Urinary bladder (tissue), 4 donors: ENCODE results near the gene KCNIP4. TPM values are rescaled to one million over a fixed set of nuclear protein-coding genes. Genes with fewer than 3 reads are reported as not detected.
"Not testable (repeated sequence)": the region's sequence is repeated elsewhere in the genome, so short reads cannot be mapped to it uniquely, and the experiment has no call there.

ENCODE experiments used
- DNase-seq: peaks from one replicate; pipeline ENCODE4 v3.0.0-alpha.2; 2015; ENCODE audit errors: extremely low spot score
- H3K27ac ChIP-seq: one replicate; pipeline ENCODE4 v1.5.1; 2013; ENCODE audit warnings: low read depth, mild to moderate bottlenecking, moderate library complexity
- H3K36me3 ChIP-seq: one replicate; pipeline ENCODE4 v1.6.1; 2013; ENCODE audit warnings: mild to moderate bottlenecking, moderate library complexity; ENCODE audit not compliant: insufficient read depth
- H3K4me1 ChIP-seq: one replicate; pipeline ENCODE4 v1.6.1; 2013; ENCODE audit warnings: mild to moderate bottlenecking, moderate library complexity; ENCODE audit not compliant: insufficient read depth
- H3K4me3 ChIP-seq: one replicate; pipeline ENCODE4 v1.5.1; 2013; ENCODE audit warnings: low read depth, low read length
- WGBS: extraction: QIAGEN DNeasy Blood & Tissue Kit; methylation state at CpG from one replicate; pipeline ENCODE4 v1.1.7; 2013; 5-methylcytosine and 5-hydroxymethylcytosine counted together
- polyA plus RNA-seq: library from polyadenylated mRNA; stranded (reverse); fragments of 200-250 nt; gene quantifications from one replicate; pipeline ENCODE4 v1.2.3, GENCODE V29; 2013
- total RNA-seq: library from RNA; depleted of rRNA; stranded (reverse); fragments of >200 nt; gene quantifications from one replicate; pipeline ENCODE4 v1.2.3, GENCODE V29; 2014
- donor health status: healthy with polysubstance abuse.
- donor health status: healthy.

Gene KCNIP4
- total and polyA plus RNA-seq, 2 donors, result 4.9 to 23.5 TPM

DNA sequence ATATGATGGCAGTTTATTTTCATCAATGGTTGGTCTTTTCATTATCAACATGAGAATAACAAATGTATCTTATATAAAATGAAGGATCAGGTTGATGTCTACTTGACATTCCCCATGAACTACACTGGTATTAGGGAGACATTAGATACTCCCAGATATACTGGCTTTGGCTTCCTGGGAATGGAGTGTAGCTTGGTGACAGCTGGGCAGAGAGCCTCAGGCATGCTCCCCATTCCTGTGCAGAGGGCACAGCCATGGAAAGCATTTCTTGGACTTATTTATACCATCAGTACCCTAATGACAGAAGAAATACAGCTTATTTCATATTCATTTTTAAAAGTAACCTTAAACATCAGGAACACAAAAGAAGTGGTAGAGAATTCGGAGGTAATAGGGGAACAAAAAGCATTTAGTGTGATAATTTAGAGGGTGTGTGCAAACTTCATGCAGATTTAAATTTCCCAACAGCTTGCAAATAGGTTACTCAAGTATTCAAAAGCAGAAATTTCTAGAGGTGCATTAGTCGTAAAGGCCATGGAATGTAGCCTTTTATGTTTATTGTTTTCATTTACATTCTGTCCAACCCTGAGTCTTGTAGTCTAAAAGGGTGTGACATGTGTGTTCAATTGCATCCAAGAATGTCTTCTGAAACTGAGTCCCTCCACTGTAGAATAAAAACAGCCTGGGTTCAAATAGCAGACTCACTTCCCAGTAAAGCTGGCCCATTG is 573.8 kb downstream of the KCNIP4 start:
- H3K4me3 ChIP-seq, result no peak overlapping the region
- H3K27ac ChIP-seq, result no peak overlapping the region
- no peaks in the 10 kb centered on the region for H3K4me1 ChIP-seq
- no peak for DNase-seq
- WGBS, result 87% methylated on average over 2 of the region's 2 CpGs
- no peaks in the 10 kb centered on the region for H3K36me3 ChIP-seq

DNA sequence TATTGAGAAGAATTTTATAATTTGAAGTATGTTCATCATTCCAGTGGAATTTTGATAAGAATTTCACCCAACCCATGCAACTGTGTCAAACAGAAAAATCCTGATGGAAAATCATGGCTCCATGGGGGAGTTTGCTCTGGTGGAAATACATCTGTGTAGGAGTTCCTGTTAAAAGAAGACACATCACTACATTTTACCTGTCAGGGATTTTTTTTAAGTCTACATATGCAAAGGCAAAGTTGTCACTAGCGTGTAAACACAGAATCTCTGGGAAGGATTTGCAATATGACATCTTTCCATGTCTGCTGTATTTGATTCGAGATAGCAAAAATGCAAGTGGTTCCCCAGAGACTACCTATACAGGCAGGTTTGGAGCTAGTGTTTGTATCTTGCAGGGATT is 581.0 kb downstream of the KCNIP4 start:
- Histone ChIP-seq H3K36me3 (no peaks in the 10 kb centered on the region), H3K4me3 (no peak overlapping the region), H3K27ac (no peak overlapping the region), H3K4me1 (no peaks in the 10 kb centered on the region)
- WGBS, result 90% methylated on average over 2 of the region's 2 CpGs
- DNase-seq, result no peak

DNA sequence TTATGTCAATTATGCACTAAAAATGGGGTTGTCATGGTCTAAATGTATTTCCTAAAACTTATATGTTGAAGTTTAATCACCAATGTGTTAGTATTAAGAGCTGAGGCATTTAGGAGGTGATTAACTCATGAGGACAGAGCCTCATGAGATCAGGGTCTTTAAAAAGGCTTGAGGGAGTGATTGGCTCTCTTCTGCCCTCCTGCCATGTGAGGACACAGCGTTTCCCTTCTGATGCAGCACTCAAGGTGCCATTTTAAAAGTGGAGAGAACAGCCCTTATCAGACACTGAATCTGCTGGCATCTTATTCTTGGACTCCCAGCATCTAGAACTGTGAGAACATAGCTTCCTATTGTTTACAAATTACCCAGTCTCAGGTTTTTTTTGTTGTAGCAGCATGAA is 581.7 kb downstream of the KCNIP4 start:
- no peak overlapping the region for H3K27ac ChIP-seq
- H3K4me1 ChIP-seq, result no peaks in the 10 kb centered on the region
- WGBS, result 47% methylated on average over 1 of the region's 1 CpG
- H3K36me3 ChIP-seq, result no peaks in the 10 kb centered on the region
- no peak for DNase-seq
- H3K4me3 ChIP-seq, result no peak overlapping the region

DNA sequence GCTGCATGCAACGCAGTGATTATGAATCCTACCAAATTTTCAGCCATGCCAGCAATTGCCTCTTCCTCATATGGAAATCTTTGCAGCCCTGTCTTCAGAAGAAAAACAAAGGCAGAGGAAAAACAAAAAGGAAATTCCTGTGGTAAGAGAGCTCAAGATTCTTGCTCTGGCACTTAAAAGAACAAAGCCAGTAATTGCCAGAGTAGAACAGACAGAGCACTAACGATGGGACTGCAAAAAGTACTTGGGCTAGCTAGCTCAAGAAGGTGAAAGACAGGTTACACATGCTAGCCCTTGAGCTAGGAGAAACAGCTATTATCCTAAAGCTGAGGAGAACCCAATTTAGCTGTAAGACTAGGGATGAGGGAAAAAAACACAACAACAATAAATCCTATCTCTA is 582.3 kb downstream of the KCNIP4 start:
- no peak overlapping the region for H3K27ac ChIP-seq
- WGBS, result 32% methylated on average over 2 of the region's 2 CpGs
- H3K36me3 ChIP-seq, result no peaks in the 10 kb centered on the region
- H3K4me1 ChIP-seq, result no peaks in the 10 kb centered on the region
- no peak overlapping the region for H3K4me3 ChIP-seq
- no peak for DNase-seq

DNA sequence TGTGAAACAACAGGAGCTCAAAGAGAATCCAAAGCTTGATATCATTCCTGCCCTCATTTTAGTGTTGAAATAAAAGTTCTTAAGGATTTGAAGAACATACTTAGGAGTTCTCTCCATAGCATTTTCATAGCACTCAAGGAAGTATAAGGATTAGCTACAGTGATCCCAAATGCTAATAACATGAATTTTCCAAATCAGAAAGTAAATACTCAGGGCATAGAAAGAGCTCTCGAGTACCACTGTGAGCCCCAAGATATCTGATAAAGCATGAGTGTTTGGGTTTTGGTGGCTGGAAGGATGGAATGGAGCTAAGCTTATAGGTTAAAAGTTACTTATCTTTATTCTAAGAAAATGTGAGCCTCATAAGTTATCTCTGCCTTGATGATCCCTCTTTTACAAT is 584.9 kb downstream of the KCNIP4 start:
- Histone ChIP-seq H3K27ac (no peak overlapping the region), H3K4me1 (no peaks in the 10 kb centered on the region), H3K36me3 (no peaks in the 10 kb centered on the region), H3K4me3 (no peak overlapping the region)
- no peak for DNase-seq
- 63% methylated on average over 1 of the region's 1 CpG for WGBS

DNA sequence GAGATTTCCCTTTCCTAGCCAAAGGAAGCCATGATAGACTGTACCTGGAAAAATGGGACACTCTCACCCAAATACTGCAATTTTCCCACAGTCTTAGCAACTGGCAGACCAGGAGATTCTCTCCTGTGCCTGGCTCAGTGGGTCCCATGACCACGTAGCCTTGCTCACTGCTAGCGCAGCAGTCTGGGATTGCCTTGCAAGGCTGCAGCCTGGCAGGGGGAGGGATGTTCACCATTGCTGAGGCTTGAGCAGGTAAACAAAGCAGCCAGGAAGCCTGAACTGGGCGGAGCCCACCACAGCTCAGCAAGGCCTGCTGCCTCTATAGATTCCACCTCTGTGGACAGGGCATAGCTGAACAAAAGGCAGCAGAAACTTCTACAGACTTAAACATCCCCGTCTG is 596.2 kb downstream of the KCNIP4 start:
- WGBS, result 91% methylated on average over 4 of the region's 4 CpGs
- not testable (repeated sequence) for H3K36me3 ChIP-seq, DNase-seq, H3K4me1 ChIP-seq, H3K4me3 ChIP-seq, H3K27ac ChIP-seq

DNA sequence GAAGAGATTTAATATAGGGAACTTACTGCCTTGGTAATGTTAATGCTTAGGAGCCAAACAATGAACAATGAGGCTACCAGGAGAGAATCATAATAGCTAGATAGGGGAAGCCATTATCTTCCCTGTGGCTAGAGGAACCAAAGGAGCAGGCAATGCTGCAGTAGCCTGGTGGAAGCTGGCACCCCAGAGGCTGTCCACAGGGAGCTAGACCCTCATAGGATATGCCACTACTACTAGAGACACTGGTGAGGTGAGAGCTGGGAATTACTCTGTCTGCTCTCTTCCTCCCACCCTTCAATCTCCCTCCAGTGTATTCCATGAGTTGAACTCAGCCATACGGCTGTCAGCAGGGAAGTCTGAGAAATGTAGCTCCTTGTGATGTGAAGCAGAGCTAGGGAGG is 601.4 kb downstream of the KCNIP4 start:
- DNase-seq, result no peak
- Histone ChIP-seq H3K4me3 (no peak overlapping the region), H3K27ac (no peak overlapping the region), H3K36me3 (no peaks in the 10 kb centered on the region), H3K4me1 (no peaks in the 10 kb centered on the region)
- 43% methylated on average over 1 of the region's 1 CpG for WGBS

DNA sequence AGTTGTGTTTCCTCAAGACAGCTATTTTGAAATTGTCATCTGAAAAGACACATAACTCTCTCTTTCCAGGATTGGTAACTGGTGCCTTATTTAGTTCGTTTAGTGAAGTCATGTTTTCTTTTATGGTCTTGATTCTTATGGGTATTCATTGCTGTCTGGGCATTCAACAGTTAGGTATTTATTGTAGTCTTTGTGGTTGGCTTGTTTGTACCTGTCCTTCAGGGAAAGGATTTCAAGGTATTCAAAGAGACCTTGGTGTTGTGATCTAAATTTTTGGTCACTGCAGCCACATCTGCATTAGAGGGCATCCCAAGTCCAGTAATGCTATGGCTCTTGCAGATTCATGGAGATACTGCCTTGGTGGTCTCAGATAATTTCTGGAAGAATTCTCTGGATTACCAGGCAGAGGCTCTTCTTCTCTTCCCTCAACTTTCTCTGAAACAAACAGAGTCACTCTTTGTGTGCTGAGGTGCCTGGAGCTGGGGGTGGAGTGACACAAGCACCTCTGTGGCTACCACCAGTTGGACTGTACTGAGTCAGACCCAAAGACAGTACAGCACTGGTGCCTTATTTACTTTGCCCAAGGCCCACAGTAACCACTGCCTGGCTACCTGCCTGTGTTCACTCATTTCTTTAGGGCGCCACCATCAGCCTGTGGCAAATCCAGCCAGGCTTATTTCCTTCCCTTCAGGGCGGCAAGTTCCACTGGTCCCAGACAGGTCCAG is 620.4 kb downstream of the KCNIP4 start:
- Histone ChIP-seq H3K27ac (no peak overlapping the region), H3K4me1 (no peaks in the 10 kb centered on the region), H3K4me3 (no peak overlapping the region), H3K36me3 (no peaks in the 10 kb centered on the region)
- no peak for DNase-seq
- 87% methylated on average over 3 of the region's 3 CpGs for WGBS

DNA sequence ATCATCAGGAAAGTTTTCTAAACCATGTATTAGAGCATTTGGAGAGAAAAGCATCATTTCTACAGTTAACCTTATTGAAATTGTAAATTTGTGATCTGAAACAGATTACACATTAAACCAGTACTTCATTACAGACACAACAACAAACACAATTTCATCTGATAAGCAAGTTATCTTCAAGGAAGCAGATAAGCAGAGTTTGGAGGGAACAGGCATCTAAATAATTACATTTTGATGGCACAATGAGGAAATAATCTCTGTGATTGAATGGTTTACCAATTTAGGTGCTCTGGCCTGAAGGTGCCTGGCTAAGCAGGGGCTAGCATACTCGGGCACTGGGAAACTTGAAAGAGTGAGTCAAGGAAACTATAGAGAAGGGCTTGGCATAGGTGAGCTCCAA is 628.5 kb downstream of the KCNIP4 start:
- H3K4me1 ChIP-seq, result no peaks in the 10 kb centered on the region
- H3K36me3 ChIP-seq, result no peaks in the 10 kb centered on the region
- H3K27ac ChIP-seq, result no peak overlapping the region
- WGBS, result 72% methylated on average over 1 of the region's 1 CpG
- DNase-seq, result no peak
- no peak overlapping the region for H3K4me3 ChIP-seq

DNA sequence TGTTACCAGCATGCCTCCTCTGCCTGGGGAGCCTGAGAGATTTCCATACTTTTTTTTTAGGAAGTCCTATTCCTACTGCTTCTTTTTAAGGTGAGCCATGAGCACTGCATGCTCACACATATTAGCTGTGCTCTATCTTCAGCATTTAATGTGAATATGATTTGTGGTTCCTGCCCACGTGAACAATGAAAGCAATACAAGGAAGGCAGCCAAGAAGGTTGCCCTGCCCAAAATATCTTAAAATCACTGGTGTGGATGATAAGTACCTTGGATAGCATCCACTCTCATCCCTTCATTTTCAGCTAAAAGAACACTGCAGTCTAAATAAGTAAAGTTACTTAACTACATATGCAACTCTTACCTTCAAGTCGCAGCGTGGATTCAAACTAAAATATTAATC is 640.9 kb downstream of the KCNIP4 start:
- H3K4me3 ChIP-seq, result no peak overlapping the region
- 64% methylated on average over 3 of the region's 3 CpGs for WGBS
- H3K4me1 ChIP-seq, result no peaks in the 10 kb centered on the region

DNA sequence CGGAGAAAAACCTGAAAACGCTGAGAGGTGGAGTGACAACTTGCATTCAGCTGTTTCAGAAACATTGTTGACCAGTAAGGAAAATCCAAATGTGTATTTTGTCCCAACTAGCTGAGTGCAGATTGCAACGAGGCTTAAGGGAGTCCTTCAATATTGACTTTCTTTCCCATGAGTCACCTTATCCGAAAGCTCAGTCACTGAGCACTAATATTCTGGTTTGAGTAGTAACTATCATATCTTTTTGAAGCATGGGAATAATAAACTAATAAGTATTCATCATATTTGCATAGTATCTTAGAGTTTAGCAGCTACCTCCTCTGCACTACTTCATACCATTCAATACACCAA is 644.1 kb downstream of the KCNIP4 start:
- Histone ChIP-seq H3K27ac (no peak overlapping the region), H3K4me1 (no peaks in the 10 kb centered on the region), H3K36me3 (no peaks in the 10 kb centered on the region), H3K4me3 (no peak overlapping the region)
- WGBS, result 18% methylated on average over 4 of the region's 4 CpGs
- DNase-seq, result no peak

More for the DNA sequence above, 640.9 kb downstream of the KCNIP4 start:
- DNase-seq, result no peak
- H3K27ac ChIP-seq, result no peak overlapping the region
- no peaks in the 10 kb centered on the region for H3K36me3 ChIP-seq

DNA sequence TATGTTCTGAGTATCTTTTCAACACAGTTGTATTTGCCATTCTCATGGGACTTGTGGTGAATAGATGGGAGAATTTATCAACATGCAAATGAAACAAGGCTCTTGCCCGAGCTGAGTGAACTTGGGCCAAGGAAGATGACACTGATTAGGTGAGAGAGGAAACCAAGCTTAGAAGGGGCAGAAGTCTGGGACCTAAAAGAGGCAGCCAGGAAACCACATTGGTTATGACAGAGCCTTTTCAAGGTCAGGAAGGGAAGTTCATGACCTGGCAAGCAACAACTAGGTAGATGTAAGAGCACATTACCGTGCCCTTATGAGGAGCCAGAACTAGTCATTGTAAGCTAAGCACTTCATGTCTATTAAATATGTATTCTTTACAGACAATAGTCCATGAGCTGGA is 658.0 kb downstream of the KCNIP4 start:
- Histone ChIP-seq H3K4me3 (no peak overlapping the region), H3K4me1 (no peaks in the 10 kb centered on the region), H3K27ac (no peak overlapping the region), H3K36me3 (no peaks in the 10 kb centered on the region)
- WGBS, result 51% methylated on average over 2 of the region's 2 CpGs
- DNase-seq, result no peak

DNA sequence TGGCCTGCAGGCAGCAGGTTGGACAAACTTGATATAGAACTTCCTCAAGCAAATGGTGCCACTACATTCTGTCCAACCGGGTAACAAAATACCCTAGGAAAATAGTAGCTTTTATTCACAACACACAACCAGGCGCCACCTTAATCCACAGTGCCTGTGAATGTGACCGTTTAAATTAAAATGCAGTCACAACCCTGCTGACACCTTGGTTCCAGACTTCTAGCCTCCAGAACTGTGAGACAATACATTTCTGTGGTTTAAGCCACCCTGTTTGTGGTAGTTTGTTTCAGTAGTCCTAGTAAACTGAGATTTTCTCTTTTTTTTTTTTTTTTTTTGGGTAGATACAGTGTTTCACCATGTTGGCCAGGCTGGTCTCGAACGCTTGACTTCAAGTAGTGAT is 672.5 kb downstream of the KCNIP4 start:
- no peak overlapping the region for H3K4me3 ChIP-seq
- no peaks in the 10 kb centered on the region for H3K4me1 ChIP-seq
- 96% methylated on average over 5 of the region's 5 CpGs for WGBS
- no peak overlapping the region for H3K27ac ChIP-seq
- no peak for DNase-seq
- H3K36me3 ChIP-seq, result no peaks in the 10 kb centered on the region

DNA sequence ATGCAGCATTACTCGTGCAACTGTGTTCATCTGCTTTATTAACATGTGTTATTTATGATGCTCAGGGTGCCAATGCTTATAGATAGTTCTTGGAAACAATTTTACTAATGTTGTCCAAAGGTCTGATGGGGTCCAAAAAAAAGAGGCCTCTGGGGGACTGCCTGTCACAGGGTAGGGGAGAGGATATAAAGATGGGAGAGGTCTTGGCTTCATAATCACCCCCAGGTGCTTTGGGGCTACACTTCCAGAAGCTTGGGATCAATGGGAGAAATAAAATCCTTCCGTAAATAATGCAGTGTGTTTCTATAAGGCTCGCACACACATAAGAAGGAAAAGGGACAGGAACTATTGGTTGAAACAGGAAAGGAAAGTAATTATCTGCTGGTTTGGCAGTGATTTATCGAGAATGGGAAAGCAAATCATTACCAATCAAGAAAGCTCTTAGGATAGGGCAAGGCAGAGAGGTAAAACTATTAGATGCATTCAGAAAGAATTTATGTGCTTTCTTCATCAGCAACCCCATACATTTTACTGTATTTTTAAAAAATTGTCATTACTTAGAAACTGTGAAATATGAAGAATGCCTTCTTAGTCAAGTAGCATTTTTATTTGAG is 677.0 kb downstream of the KCNIP4 start:
- H3K4me3 ChIP-seq, result no peak overlapping the region
- H3K4me1 ChIP-seq, result no peaks in the 10 kb centered on the region
- no peaks in the 10 kb centered on the region for H3K36me3 ChIP-seq
- DNase-seq, result no peak
- 72% methylated on average over 4 of the region's 4 CpGs for WGBS
- H3K27ac ChIP-seq, result no peak overlapping the region
